ENCODE data around the gene ZFR.

The ZFR gene

DNA sequence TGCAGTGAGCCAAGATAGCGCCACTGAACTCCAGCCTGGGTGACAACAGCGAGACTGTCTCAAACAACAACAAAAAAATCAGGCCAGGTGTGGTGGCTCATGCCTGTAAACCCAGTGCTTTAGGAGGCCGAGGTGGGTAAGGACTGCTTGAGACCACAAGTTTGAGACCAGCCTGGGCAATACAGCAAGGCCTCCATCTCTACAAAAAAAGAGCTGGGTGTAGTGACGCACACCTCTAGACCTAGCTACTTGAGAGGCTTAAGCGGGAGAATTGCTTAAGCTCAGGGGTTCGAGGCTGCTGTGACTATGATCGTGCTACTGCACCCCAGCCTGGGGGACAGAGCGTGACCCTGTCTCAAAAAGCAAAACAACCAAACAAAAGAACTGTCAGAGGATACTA lies 91.9 kb downstream of the ZFR start:
- no peaks in the 10 kb centered on the region for H4K20me1 ChIP-seq (ENCODE audit: insufficient read depth, low read length)
- TF ChIP-seq EZH2phosphoT487 (IDR thresholded peaks at IDR 0.05; ENCODE audit: low read depth) = no peak
- TF ChIP-seq, protein P1, sequence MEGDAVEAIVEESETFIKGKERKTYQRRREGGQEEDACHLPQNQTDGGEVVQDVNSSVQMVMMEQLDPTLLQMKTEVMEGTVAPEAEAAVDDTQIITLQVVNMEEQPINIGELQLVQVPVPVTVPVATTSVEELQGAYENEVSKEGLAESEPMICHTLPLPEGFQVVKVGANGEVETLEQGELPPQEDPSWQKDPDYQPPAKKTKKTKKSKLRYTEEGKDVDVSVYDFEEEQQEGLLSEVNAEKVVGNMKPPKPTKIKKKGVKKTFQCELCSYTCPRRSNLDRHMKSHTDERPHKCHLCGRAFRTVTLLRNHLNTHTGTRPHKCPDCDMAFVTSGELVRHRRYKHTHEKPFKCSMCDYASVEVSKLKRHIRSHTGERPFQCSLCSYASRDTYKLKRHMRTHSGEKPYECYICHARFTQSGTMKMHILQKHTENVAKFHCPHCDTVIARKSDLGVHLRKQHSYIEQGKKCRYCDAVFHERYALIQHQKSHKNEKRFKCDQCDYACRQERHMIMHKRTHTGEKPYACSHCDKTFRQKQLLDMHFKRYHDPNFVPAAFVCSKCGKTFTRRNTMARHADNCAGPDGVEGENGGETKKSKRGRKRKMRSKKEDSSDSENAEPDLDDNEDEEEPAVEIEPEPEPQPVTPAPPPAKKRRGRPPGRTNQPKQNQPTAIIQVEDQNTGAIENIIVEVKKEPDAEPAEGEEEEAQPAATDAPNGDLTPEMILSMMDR (IDR thresholded peaks at IDR 0.05; ENCODE audit: low read depth, low read length) = no peak
- no peak overlapping the region for H3K27ac ChIP-seq (ENCODE audit: low read length)
- no peaks in the 10 kb centered on the region for H3K9me3 ChIP-seq (ENCODE audit: insufficient read depth, low read length)
- H3K9ac ChIP-seq (ENCODE audit: low read length) = no peak overlapping the region
- peaks cover 5% of the 10 kb centered on the region for H3K36me3 ChIP-seq (replicated peaks; ENCODE audit: low read depth, low read length)
- no peaks in the 10 kb centered on the region for H3K79me2 ChIP-seq (ENCODE audit: low read length)
- H2AFZ ChIP-seq (ENCODE audit: low read depth, low read length) = no peak overlapping the region
- H3K4me3 ChIP-seq (ENCODE audit: low read length) = no peak overlapping the region
- no peaks in the 10 kb centered on the region for H3K4me1 ChIP-seq (ENCODE audit: low read length)
- H3K4me2 ChIP-seq (ENCODE audit: low read length) = no peak overlapping the region
- H3K27me3 ChIP-seq (ENCODE audit: low read depth, low read length) = no peaks in the 10 kb centered on the region

DNA sequence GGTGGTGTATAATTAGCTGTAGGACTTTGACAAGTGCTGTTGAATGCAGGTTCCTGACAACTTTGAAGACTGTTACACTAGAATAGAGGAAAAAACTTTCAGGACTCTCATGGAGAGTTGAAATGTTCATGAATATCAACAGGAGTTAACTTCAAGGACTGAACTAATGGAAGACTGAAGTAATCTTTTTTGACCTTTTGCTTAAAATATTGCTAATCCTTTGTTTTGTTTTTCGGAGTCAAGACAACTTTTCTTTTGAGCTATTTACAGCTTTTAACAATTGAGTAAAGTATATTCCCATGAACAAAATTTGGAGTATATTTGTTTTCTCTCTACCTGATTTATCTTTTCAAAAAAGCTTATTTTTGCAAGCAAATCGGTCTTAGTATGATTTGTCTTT lies 97.7 kb downstream of the ZFR start:
- no peaks in the 10 kb centered on the region for H3K79me2 ChIP-seq (ENCODE audit: low read length)
- no peaks in the 10 kb centered on the region for H3K27me3 ChIP-seq (ENCODE audit: low read depth, low read length)
- H3K9ac ChIP-seq (ENCODE audit: low read length) = no peak overlapping the region
- H2AFZ ChIP-seq (ENCODE audit: low read depth, low read length) = no peak overlapping the region
- no peaks in the 10 kb centered on the region for H3K4me1 ChIP-seq (ENCODE audit: low read length)
- H4K20me1 ChIP-seq (ENCODE audit: insufficient read depth, low read length) = no peaks in the 10 kb centered on the region
- no peak overlapping the region for H3K4me3 ChIP-seq (ENCODE audit: low read length)
- TF ChIP-seq, protein P1 (IDR thresholded peaks at IDR 0.05; ENCODE audit: low read depth, low read length) = no peak
- TF ChIP-seq EZH2phosphoT487 (IDR thresholded peaks at IDR 0.05; ENCODE audit: low read depth) = no peak
- no peaks in the 10 kb centered on the region for H3K9me3 ChIP-seq (ENCODE audit: insufficient read depth, low read length)
- H3K27ac ChIP-seq (ENCODE audit: low read length) = no peak overlapping the region
- H3K4me2 ChIP-seq (ENCODE audit: low read length) = no peak overlapping the region
- H3K36me3 ChIP-seq (replicated peaks; ENCODE audit: low read depth, low read length) = no peaks in the 10 kb centered on the region

DNA sequence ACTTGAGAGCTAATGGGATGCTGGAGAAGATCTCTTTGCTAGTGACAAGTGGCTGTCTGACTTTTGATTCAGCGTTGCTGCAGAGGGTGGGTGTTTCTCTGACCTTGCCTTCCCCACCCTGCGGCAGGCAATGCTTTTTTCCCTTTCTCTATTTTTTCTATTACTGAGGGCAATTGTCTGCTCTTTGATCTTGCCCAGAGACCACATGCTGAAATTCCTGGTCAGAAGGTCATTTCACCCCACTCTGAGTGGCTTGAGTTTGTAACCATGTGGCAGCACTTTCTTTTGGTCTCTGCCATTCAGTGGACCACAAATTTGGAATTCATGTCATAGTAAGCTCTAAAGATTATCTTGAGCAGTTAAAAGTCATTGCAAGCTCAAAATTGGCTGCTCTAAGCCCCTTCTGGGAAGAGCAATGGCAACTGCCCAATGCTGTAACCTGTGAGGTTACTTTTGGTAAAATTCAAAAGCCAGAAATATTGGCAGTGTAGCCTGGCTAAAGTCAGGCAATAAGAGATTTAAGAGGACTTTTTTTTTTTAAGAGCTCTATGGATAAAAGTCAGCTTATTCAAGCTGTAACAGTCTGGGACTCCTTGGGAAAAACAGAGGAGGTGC lies 101.4 kb downstream of the ZFR start:
- Histone ChIP-seq H3K9me3 (ENCODE audit: insufficient read depth, low read length) (peaks cover 9% of the 10 kb centered on the region; the same call in 1 of the 2 replicates), H3K9ac (ENCODE audit: low read length) (no peak overlapping the region), H3K4me1 (ENCODE audit: low read length) (no peaks in the 10 kb centered on the region), H2AFZ (ENCODE audit: low read depth, low read length) (no peak overlapping the region), H3K4me2 (ENCODE audit: low read length) (no peak overlapping the region), H4K20me1 (ENCODE audit: insufficient read depth, low read length) (no peaks in the 10 kb centered on the region), H3K79me2 (ENCODE audit: low read length) (no peaks in the 10 kb centered on the region), H3K4me3 (ENCODE audit: low read length) (no peak overlapping the region), H3K27ac (ENCODE audit: low read length) (no peak overlapping the region), H3K36me3 (replicated peaks; ENCODE audit: low read depth, low read length) (no peaks in the 10 kb centered on the region), H3K27me3 (ENCODE audit: low read depth, low read length) (no peaks in the 10 kb centered on the region)
- TF ChIP-seq, protein P1 (IDR thresholded peaks at IDR 0.05; ENCODE audit: low read depth, low read length) = no peak
- no peak for TF ChIP-seq EZH2phosphoT487 (IDR thresholded peaks at IDR 0.05; ENCODE audit: low read depth)

DNA sequence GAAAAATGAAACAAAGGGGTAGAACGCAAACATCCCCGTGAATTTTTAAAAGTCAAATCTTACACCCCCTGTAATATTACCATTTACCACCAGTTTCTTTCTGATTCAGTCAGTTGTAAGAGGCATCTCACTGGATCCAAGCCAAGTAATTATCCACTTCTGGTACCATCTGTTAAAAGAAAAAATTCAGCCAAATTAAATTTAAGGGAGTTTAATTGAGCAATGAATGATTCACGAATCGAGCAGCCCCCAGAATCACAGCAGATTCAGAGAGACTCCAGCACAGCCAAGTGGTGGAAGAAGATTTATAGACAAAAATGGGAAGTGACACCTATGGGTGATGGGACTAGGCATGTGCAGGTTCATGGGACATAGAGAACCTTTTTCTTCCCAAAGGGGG lies 101.9 kb downstream of the ZFR start:
- TF ChIP-seq, protein P1 (IDR thresholded peaks at IDR 0.05; ENCODE audit: low read depth, low read length) = no peak
- TF ChIP-seq EZH2phosphoT487 (IDR thresholded peaks at IDR 0.05; ENCODE audit: low read depth) = no peak
- no peak overlapping the region for H3K27ac ChIP-seq (ENCODE audit: low read length)
- H3K9ac ChIP-seq (ENCODE audit: low read length) = no peak overlapping the region
- no peaks in the 10 kb centered on the region for H3K79me2 ChIP-seq (ENCODE audit: low read length)
- H3K27me3 ChIP-seq (ENCODE audit: low read depth, low read length) = no peaks in the 10 kb centered on the region
- H3K36me3 ChIP-seq (replicated peaks; ENCODE audit: low read depth, low read length) = no peaks in the 10 kb centered on the region
- no peak overlapping the region for H3K4me2 ChIP-seq (ENCODE audit: low read length)
- no peak overlapping the region for H3K4me3 ChIP-seq (ENCODE audit: low read length)
- H3K4me1 ChIP-seq (ENCODE audit: low read length) = no peaks in the 10 kb centered on the region
- H4K20me1 ChIP-seq (ENCODE audit: insufficient read depth, low read length) = no peaks in the 10 kb centered on the region
- no peak overlapping the region for H2AFZ ChIP-seq (ENCODE audit: low read depth, low read length)
- H3K9me3 ChIP-seq (ENCODE audit: insufficient read depth, low read length) = peaks cover 9% of the 10 kb centered on the region; the same call in 1 of the 2 replicates

Data from OCI-LY3 (cell line).